ENCODE data around the gene NUP42. TPM values are rescaled to one million over a fixed set of nuclear protein-coding genes. Genes with fewer than 3 reads are reported as not detected.
A peak's percentile ranks its signal among the peaks of the same experiment; 100 is the strongest.

Gene NUP42
- total and polyA plus RNA-seq, 10 of the 15 experiments (the other 5 are each of a cell fraction or from before 2014, with no cell fraction given) = 48.6 to 124 (median 74.3) TPM

GRCh38 chr7:23239698-23240097, 57.9 kb downstream of the NUP42 start:
- FAIRE-seq (no peak), ATAC-seq (no peak), DNase-seq (ENCODE audit: low read depth, low spot score) (no peak)
- ChIA-PET RAD21 (ENCODE audit: unreplicated experiment) (interaction anchor here (0.5 kb wide), 1 partner anchor 1928 kb away, joined by 3 read pairs; no protein-coding TSS in a partner anchor), POLR2A (no interaction called here), SMC1A (ENCODE audit: uncharacterized antibody, unreplicated experiment) (interaction anchor here (0.7 to 1.5 kb wide), 2 partner anchors 16 to 24 kb away, joined by 3 read pairs; no protein-coding TSS in a partner anchor), CTCF (interaction anchor here (1.0 to 2.6 kb wide), 3 partner anchors 20 to 153 kb away, joined by 3 to 8 read pairs (median 4); no protein-coding TSS in a partner anchor)
- no peaks in the 10 kb centered on the region for H3K27me3 ChIP-seq (replicated peaks in 1 of 2; ENCODE audit: control insufficient read depth in 2 of 2, insufficient read depth in 2 of 2, low read length in 1 of 2)
- no peak overlapping the region for H3K4me2 ChIP-seq (ENCODE audit: control insufficient read depth, insufficient read depth)
- no peaks in the 10 kb centered on the region for H3K36me3 ChIP-seq (ENCODE audit: control insufficient read depth in 2 of 2, insufficient read depth in 2 of 2, low read length in 1 of 2)
- H3K4me3 ChIP-seq = no peak overlapping the region
- no peaks in the 10 kb centered on the region for H3K9me3 ChIP-seq (replicated peaks; ENCODE audit: control insufficient read depth, insufficient read depth, low read length)
- H3K27ac ChIP-seq (ENCODE audit: control insufficient read depth, insufficient read depth) = no peak overlapping the region
- no peaks in the 10 kb centered on the region for H4K20me1 ChIP-seq (ENCODE audit: control insufficient read depth, insufficient read depth)
- no peak overlapping the region for H3K9ac ChIP-seq (ENCODE audit: control insufficient read depth, insufficient read depth, low read length)
- H2AFZ ChIP-seq (ENCODE audit: control insufficient read depth, low read depth, low read length) = peak overlapping the region; percentile 6
- peaks cover 9% of the 10 kb centered on the region; the same call in 1 of the 2 replicates for H3K4me1 ChIP-seq (ENCODE audit: control insufficient read depth, insufficient read depth, low read length)
- in situ Hi-C loops (cut with MboI) = no loop called here
- no TSS peak for BruUV-seq (replicated peaks)
- 54% methylated on average over 5 of the region's 5 CpGs for WGBS (ENCODE audit: insufficient coverage, insufficient replicate concordance, low lambda C conversion rate, missing lambda C conversion rate)
- TF ChIP-seq IRF4 (IDR thresholded peaks at IDR 0.05; ENCODE audit: low read depth, low read length) = no peak
- no peak for TF ChIP-seq ZBED1 (IDR thresholded peaks at IDR 0.05; ENCODE audit: borderline replicate concordance)
- TF ChIP-seq HCFC1 (IDR thresholded peaks at IDR 0.05; ENCODE audit: low read length) = no peak
- intact Hi-C loops (cut with micrococcal nuclease; ENCODE audit: unreplicated experiment) = no loop called here
- H3K79me2 ChIP-seq (ENCODE audit: control insufficient read depth, insufficient read depth, low read length) = no peaks in the 10 kb centered on the region

DNA sequence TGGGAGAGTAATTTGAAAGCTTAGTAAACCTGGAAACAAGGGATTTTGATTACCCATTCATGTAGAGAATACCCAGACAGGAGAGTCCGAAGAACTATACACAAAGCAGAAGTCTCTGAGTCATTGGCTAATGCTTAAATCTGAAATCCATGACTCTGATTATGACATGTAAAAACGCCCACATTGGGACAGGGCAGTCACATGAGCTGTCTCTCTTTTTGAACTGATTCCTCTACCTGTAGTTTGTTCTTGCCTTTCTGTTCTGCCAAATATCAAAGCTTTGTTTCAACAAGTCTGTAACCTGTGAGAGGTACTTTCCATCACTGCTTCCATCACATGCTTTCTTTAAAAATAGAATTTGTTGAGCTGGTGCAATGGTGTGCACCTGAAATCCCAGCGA, 60.5 kb downstream of the NUP42 start:
- peak overlapping the region; percentile 45 for H2AFZ ChIP-seq (ENCODE audit: control insufficient read depth, low read depth, low read length)
- H3K9ac ChIP-seq (ENCODE audit: control insufficient read depth, insufficient read depth, low read length) = no peak overlapping the region
- no peak overlapping the region for H3K4me3 ChIP-seq
- no peak for DNase-seq (ENCODE audit: low read depth, low spot score)
- no peaks in the 10 kb centered on the region for H4K20me1 ChIP-seq (ENCODE audit: control insufficient read depth, insufficient read depth)
- H3K4me2 ChIP-seq (ENCODE audit: control insufficient read depth, insufficient read depth) = no peak overlapping the region
- ChIA-PET RAD21 (ENCODE audit: unreplicated experiment) (interaction anchor here (0.6 to 2.8 kb wide), 4 partner anchors 16 to 57 kb away, joined by 3 to 8 read pairs (median 3); no protein-coding TSS in a partner anchor), POLR2A (no interaction called here), SMC1A (ENCODE audit: uncharacterized antibody, unreplicated experiment) (interaction anchor here (0.9 to 1.7 kb wide), 7 partner anchors 10 to 20 kb away, joined by 3 to 9 read pairs (median 4); no protein-coding TSS in a partner anchor), CTCF (interaction anchor here (0.6 to 2.0 kb wide), 5 partner anchors 20 to 301 kb away, joined by 3 to 9 read pairs (median 3); no protein-coding TSS in a partner anchor)
- 0 out of 4 replicates have a peak, but pooled peaks cover 0 to 4% of the 10 kb centered on the region in 2 experiments for H3K27me3 ChIP-seq (replicated peaks in 1 of 2; ENCODE audit: control insufficient read depth in 2 of 2, insufficient read depth in 2 of 2, low read length in 1 of 2)
- no peaks in the 10 kb centered on the region for H3K79me2 ChIP-seq (ENCODE audit: control insufficient read depth, insufficient read depth, low read length)
- no peak for FAIRE-seq
- no peaks in the 10 kb centered on the region for H3K36me3 ChIP-seq (ENCODE audit: control insufficient read depth in 2 of 2, insufficient read depth in 2 of 2, low read length in 1 of 2)
- intact Hi-C loops (cut with micrococcal nuclease; ENCODE audit: unreplicated experiment) (no loop called here), in situ Hi-C loops (cut with MboI) (no loop called here)
- WGBS (ENCODE audit: insufficient coverage, insufficient replicate concordance, low lambda C conversion rate, missing lambda C conversion rate) = 17% methylated on average over 3 of the region's 3 CpGs
- H3K9me3 ChIP-seq (replicated peaks; ENCODE audit: control insufficient read depth, insufficient read depth, low read length) = no peaks in the 10 kb centered on the region
- BruUV-seq (replicated peaks) = no TSS peak
- no peaks in the 10 kb centered on the region for H3K4me1 ChIP-seq (ENCODE audit: control insufficient read depth, insufficient read depth, low read length)
- peak; percentile 87 for ATAC-seq
- H3K27ac ChIP-seq (ENCODE audit: control insufficient read depth, insufficient read depth) = no peak overlapping the region
- TF ChIP-seq, protein P1, sequence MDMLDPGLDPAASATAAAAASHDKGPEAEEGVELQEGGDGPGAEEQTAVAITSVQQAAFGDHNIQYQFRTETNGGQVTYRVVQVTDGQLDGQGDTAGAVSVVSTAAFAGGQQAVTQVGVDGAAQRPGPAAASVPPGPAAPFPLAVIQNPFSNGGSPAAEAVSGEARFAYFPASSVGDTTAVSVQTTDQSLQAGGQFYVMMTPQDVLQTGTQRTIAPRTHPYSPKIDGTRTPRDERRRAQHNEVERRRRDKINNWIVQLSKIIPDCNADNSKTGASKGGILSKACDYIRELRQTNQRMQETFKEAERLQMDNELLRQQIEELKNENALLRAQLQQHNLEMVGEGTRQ (IDR thresholded peaks at IDR 0.05; ENCODE audit: borderline replicate concordance, low read depth, low read length) = peak; percentile 40; the same call in 1 of the 2 replicates
- no peak for TF ChIP-seq HDAC2 (IDR thresholded peaks at IDR 0.05)
- TF ChIP-seq, protein P2, sequence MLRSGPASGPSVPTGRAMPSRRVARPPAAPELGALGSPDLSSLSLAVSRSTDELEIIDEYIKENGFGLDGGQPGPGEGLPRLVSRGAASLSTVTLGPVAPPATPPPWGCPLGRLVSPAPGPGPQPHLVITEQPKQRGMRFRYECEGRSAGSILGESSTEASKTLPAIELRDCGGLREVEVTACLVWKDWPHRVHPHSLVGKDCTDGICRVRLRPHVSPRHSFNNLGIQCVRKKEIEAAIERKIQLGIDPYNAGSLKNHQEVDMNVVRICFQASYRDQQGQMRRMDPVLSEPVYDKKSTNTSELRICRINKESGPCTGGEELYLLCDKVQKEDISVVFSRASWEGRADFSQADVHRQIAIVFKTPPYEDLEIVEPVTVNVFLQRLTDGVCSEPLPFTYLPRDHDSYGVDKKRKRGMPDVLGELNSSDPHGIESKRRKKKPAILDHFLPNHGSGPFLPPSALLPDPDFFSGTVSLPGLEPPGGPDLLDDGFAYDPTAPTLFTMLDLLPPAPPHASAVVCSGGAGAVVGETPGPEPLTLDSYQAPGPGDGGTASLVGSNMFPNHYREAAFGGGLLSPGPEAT (IDR thresholded peaks at IDR 0.05; ENCODE audit: low read depth) = peak; percentile 93
- peak; percentile 50; the same call in 1 of the 2 replicates for TF ChIP-seq ZNF687 (IDR thresholded peaks at IDR 0.05)
- 0 out of 2 replicates have a peak, but pooled peaks have one; percentile 18 for TF ChIP-seq MTA2 (IDR thresholded peaks at IDR 0.05; ENCODE audit: low read depth)
- TF ChIP-seq, protein P3, sequence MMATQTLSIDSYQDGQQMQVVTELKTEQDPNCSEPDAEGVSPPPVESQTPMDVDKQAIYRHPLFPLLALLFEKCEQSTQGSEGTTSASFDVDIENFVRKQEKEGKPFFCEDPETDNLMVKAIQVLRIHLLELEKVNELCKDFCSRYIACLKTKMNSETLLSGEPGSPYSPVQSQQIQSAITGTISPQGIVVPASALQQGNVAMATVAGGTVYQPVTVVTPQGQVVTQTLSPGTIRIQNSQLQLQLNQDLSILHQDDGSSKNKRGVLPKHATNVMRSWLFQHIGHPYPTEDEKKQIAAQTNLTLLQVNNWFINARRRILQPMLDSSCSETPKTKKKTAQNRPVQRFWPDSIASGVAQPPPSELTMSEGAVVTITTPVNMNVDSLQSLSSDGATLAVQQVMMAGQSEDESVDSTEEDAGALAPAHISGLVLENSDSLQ (IDR thresholded peaks at IDR 0.05) = peak; percentile 33; the same call in 1 of the 2 replicates
